ENCODE results near the gene ARHGAP26. TPM values are rescaled to one million over a fixed set of nuclear protein-coding genes. Genes with fewer than 3 reads are reported as not detected.
A peak's percentile ranks its signal among the peaks of the same experiment; 100 is the strongest.
"Not testable (repeated sequence)": the region's sequence is repeated elsewhere in the genome, so short reads cannot be mapped to it uniquely, and the experiment has no call there.

ARHGAP26 gene
- total and polyA plus RNA-seq, 4 experiments from 2014 or later: 2.0 to 22.7 (median 17.3) TPM

DNA sequence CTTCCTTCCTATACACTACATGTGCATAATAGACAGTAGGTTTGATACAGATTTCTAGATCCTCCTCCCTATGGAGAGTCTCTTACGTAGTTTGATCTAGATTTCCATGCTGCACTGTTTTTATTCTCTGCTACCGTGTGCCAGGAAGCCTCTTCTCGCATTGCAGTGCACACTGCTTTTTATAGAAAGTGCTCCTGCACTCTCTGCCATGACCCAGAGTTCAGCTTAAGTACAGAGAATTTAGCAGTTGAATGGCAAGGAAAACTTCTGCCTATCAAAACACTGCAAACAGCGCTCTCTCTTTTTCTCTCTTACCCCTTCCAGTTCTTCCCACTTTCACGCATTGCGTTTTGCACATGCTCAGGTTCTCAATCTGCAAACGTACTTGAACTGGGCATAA lies 187.4 kb downstream of the ARHGAP26 start:
- CTCF ChIA-PET (ENCODE audit: partially characterized antibody): interaction anchor here (0.5 to 3.7 kb wide), 3 partner anchors 35 to 1234 kb away, joined by 3 to 19 read pairs (median 6); no protein-coding TSS in a partner anchor
- no peak overlapping the region for H3K27ac Mint-ChIP-seq

DNA sequence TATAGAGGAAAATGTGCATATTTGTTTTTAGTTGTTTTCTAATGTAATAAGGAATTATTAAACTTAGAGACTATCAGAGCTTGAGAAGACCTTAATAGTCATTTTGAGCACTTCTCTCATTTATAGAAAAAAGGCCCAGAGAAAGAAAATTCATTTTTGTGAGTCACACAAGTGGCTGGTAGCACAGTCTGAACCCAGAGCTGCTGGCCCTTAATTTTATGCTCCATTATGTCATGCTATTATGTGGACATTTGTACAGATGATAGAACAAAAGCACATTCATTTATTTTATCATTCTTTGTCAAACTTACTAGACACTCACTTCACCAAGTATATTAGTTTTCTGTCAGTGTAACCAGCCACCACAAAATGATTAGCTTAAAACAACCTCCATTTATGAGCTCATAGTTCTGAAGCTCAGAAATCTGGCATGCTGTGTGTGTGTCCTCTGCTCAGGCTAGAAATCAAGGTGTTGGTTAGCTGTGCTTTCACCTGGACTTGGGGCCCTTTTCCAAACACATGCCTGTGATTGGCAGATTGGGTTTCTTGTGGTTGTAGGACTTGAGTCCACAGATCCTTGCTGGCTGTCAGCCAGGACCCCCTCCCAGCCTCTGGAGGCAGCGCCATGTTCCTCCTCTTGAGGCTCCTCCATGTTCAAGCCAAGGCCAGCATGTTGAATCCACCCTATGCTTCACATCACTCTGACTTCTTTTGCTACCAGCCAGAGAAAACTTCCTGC lies 188.9 kb downstream of the ARHGAP26 start:
- peak overlapping the region in 3 of 7 donors; percentile 2 to 40 (median 12) for H3K27ac Mint-ChIP-seq
- H3K4me3 Mint-ChIP-seq: no peak overlapping the region

More for the DNA sequence above, 187.4 kb downstream of the ARHGAP26 start:
- Histone ChIP-seq H3K27ac (ENCODE audit: low read depth, low read length) (no peak overlapping the region), H3K4me1 (ENCODE audit: insufficient read depth, low read length) (peaks cover 9% of the 10 kb centered on the region), H3K27me3 (ENCODE audit: insufficient read depth, low read length) (no peaks in the 10 kb centered on the region), H3K36me3 (ENCODE audit: insufficient read depth, low read length) (no peaks in the 10 kb centered on the region), H3K9me3 (ENCODE audit: control insufficient read depth in 1 of 2, low read length in 2 of 2) (no peaks in the 10 kb centered on the region), H3K4me3 (ENCODE audit: low read length in 2 of 2) (no peak overlapping the region)
- Mint-ChIP-seq H3K27me3 (no peaks in the 10 kb centered on the region), H3K4me3 (no peak overlapping the region), H3K36me3 (peaks cover 0 to 26% of the 10 kb centered on the region in 2 donors), H3K9me3 (no peaks in the 10 kb centered on the region), H3K4me1 (peaks cover 7 to 18% (median 13%) of the 10 kb centered on the region in 4 donors)
- DNase-seq: no peak
- intact Hi-C loops (cut with micrococcal nuclease): no loop called here
- POLR2A ChIA-PET (ENCODE audit: partially characterized antibody): no interaction called here

DNA sequence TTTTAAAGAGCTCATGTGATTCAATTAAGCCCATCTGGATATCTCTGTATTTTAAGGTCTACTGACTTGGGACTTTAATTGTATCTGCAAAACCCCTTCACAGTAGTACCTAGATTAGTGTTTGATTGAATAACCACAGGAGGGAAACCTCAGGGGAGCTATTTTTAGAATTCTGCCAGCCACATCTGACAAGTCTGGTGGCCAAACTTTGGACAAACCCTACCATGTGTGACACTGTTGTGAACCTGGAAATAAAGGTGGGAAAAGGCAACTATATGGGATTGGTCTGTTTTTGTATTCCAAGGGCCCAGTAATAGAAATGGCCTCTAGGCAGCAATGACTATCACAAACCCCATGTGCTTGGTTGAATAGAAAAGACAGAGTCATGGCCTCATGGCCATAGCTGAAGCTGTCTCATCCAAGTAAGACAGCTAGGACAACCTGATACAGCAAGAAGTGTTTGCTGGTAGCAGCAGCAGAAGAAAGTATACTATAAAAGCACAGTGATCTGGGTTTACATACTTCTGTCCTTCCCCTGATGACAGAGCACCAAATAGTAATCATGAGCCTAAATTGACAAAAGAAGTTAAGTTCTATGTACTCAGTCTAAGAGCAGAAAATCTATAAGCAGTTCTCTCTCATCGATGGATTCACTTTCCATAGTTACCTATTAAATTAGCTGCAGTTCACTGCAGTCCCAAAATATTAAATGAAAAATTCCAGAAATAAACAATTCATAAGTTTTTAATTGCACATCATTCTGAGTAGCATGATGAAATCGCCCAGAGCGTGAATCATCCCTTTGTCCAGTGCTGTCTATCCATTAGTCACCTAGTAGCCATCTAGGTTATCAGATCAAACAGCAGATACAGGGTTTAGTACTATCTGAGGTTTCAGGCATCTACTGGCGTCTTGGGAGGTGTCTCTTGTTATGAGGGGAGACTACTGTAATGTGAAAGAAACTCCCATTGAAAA lies 189.8 kb downstream of the ARHGAP26 start:
- Histone ChIP-seq H3K4me1 (ENCODE audit: insufficient read depth, low read length) (peaks cover 9% of the 10 kb centered on the region), H3K27me3 (ENCODE audit: insufficient read depth, low read length) (no peaks in the 10 kb centered on the region), H3K27ac (ENCODE audit: low read depth, low read length) (no peak overlapping the region), H3K36me3 (ENCODE audit: insufficient read depth, low read length) (no peaks in the 10 kb centered on the region), H3K9me3 (ENCODE audit: control insufficient read depth in 1 of 2, low read length in 2 of 2) (no peaks in the 10 kb centered on the region), H3K4me3 (ENCODE audit: low read length in 2 of 2) (no peak overlapping the region)
- no peaks in the 10 kb centered on the region for H3K27me3 Mint-ChIP-seq
- CTCF ChIA-PET (ENCODE audit: partially characterized antibody): interaction anchor here (1.0 to 3.7 kb wide), 7 partner anchors 9 to 865 kb away, joined by 3 to 19 read pairs (median 4); no protein-coding TSS in a partner anchor
- peaks cover 0 to 18% of the 10 kb centered on the region in 2 donors for H3K36me3 Mint-ChIP-seq
- peak overlapping the region in 3 of 7 donors; percentile 12 to 49 (median 40) for H3K27ac Mint-ChIP-seq
- no peak overlapping the region for H3K4me3 Mint-ChIP-seq
- peaks cover 7 to 19% (median 15%) of the 10 kb centered on the region in 4 donors for H3K4me1 Mint-ChIP-seq
- no peak for DNase-seq
- intact Hi-C loops (cut with micrococcal nuclease): no loop called here
- peaks cover 0 to 2% (median 0%) of the 10 kb centered on the region in 8 donors for H3K9me3 Mint-ChIP-seq
- POLR2A ChIA-PET (ENCODE audit: partially characterized antibody): interaction anchor here (1.1 to 3.7 kb wide), 3 partner anchors 16 to 43 kb away, joined by 3 to 27 read pairs (median 3); no protein-coding TSS in a partner anchor

More for the DNA sequence above, 188.9 kb downstream of the ARHGAP26 start:
- H3K4me1 Mint-ChIP-seq: peaks cover 7 to 18% (median 13%) of the 10 kb centered on the region in 4 donors
- H3K36me3 Mint-ChIP-seq: peaks cover 0 to 26% of the 10 kb centered on the region in 2 donors
- Histone ChIP-seq H3K4me3 (ENCODE audit: low read length in 2 of 2) (no peak overlapping the region), H3K4me1 (ENCODE audit: insufficient read depth, low read length) (peaks cover 9% of the 10 kb centered on the region), H3K27me3 (ENCODE audit: insufficient read depth, low read length) (no peaks in the 10 kb centered on the region), H3K36me3 (ENCODE audit: insufficient read depth, low read length) (no peaks in the 10 kb centered on the region), H3K27ac (ENCODE audit: low read depth, low read length) (no peak overlapping the region), H3K9me3 (ENCODE audit: control insufficient read depth in 1 of 2, low read length in 2 of 2) (no peaks in the 10 kb centered on the region)
- H3K27me3 Mint-ChIP-seq: no peaks in the 10 kb centered on the region
- peaks cover 0 to 2% (median 0%) of the 10 kb centered on the region in 8 donors for H3K9me3 Mint-ChIP-seq
- DNase-seq: no peak
- CTCF ChIA-PET (ENCODE audit: partially characterized antibody): interaction anchor here (1.0 to 3.7 kb wide), 9 partner anchors 10 to 866 kb away, joined by 3 to 19 read pairs (median 4); no protein-coding TSS in a partner anchor
- intact Hi-C loops (cut with micrococcal nuclease): no loop called here
- POLR2A ChIA-PET (ENCODE audit: partially characterized antibody): interaction anchor here (1.1 to 3.7 kb wide), 3 partner anchors 15 to 43 kb away, joined by 3 to 27 read pairs (median 3); no protein-coding TSS in a partner anchor

DNA sequence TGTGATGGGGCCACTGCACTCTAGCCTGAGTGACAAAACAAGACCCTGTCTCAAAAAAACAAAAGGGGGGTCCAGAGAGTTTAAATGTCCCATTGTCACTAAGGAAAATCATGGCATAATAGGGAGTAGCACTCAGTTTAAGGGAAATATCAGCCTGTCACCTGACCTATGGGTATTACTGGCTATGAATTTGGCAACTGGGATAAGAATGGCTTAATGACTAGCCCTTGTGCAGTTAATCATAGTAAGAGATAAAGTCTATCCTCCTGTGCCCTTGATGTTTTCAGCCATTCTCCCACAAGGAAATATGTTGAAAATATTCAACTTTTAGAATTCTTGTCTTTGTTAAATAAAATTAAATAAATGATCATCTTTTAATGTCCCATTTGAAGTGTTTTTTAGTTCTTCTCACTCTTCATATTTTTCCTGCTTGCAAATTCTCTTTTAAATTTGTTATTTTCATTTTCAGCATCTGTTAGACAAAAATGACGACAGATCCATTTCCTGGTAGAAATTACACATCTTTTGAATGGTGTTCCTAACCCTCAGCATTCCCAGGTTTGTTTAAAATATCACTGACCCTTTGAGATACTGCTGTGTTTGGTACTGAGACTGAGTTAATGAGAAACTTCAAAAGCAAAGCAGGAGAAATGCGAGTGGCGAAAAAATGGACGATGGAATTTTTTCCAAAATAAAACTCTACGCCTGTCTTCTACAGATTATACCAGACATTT lies 191.4 kb downstream of the ARHGAP26 start:
- Mint-ChIP-seq H3K4me1 (peaks cover 8 to 22% (median 15%) of the 10 kb centered on the region in 4 donors), H3K27me3 (no peaks in the 10 kb centered on the region), H3K9me3 (peaks cover 0 to 2% (median 0%) of the 10 kb centered on the region in 8 donors), H3K27ac (no peak overlapping the region), H3K4me3 (no peak overlapping the region), H3K36me3 (peaks cover 0 to 14% of the 10 kb centered on the region in 2 donors)
- H3K36me3 ChIP-seq (ENCODE audit: insufficient read depth, low read length): no peaks in the 10 kb centered on the region
- no peak for DNase-seq
- CTCF ChIA-PET (ENCODE audit: partially characterized antibody): no interaction called here
- no peak overlapping the region for H3K27ac ChIP-seq (ENCODE audit: low read depth, low read length)
- H3K9me3 ChIP-seq (ENCODE audit: control insufficient read depth in 1 of 2, low read length in 2 of 2): no peaks in the 10 kb centered on the region
- intact Hi-C loops (cut with micrococcal nuclease): no loop called here
- POLR2A ChIA-PET (ENCODE audit: partially characterized antibody): interaction anchor here (3.7 kb wide), 1 partner anchor 41 kb away, joined by 27 read pairs; no protein-coding TSS in a partner anchor
- no peaks in the 10 kb centered on the region for H3K27me3 ChIP-seq (ENCODE audit: insufficient read depth, low read length)
- H3K4me1 ChIP-seq (ENCODE audit: insufficient read depth, low read length): peaks cover 9% of the 10 kb centered on the region
- H3K4me3 ChIP-seq (ENCODE audit: low read length in 2 of 2): no peak overlapping the region

DNA sequence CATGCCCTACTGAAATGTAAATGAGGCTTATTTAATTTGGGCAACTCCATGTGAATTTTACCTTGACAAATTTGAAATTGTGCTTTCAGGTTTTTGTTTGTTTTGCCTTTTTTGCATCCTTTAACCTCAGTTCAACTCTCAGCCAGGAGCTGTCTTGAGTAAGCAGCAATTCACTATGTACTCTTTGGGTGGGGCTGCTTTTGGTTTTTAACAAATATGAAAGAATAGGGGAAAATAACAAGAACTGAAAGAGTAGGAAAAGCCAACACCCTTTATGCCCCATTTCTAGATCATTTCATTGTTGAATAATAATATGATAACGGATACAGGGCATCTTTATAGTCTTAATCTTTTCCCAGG lies 192.0 kb downstream of the ARHGAP26 start:
- Mint-ChIP-seq H3K4me3 (no peak overlapping the region), H3K4me1 (peaks cover 8 to 22% (median 14%) of the 10 kb centered on the region in 4 donors), H3K27me3 (no peaks in the 10 kb centered on the region), H3K9me3 (peaks cover 0 to 2% (median 0%) of the 10 kb centered on the region in 8 donors), H3K36me3 (peaks cover 0 to 14% of the 10 kb centered on the region in 2 donors), H3K27ac (no peak overlapping the region)
- H3K4me1 ChIP-seq (ENCODE audit: insufficient read depth, low read length): peaks cover 9% of the 10 kb centered on the region
- ChIA-PET POLR2A (ENCODE audit: partially characterized antibody) (no interaction called here), CTCF (ENCODE audit: partially characterized antibody) (no interaction called here)
- no peak overlapping the region for H3K27ac ChIP-seq (ENCODE audit: low read depth, low read length)
- no peak overlapping the region for H3K4me3 ChIP-seq (ENCODE audit: low read length in 2 of 2)
- no peaks in the 10 kb centered on the region for H3K9me3 ChIP-seq (ENCODE audit: control insufficient read depth in 1 of 2, low read length in 2 of 2)
- intact Hi-C loops (cut with micrococcal nuclease): no loop called here
- DNase-seq: no peak
- no peaks in the 10 kb centered on the region for H3K27me3 ChIP-seq (ENCODE audit: insufficient read depth, low read length)
- H3K36me3 ChIP-seq (ENCODE audit: insufficient read depth, low read length): no peaks in the 10 kb centered on the region

DNA sequence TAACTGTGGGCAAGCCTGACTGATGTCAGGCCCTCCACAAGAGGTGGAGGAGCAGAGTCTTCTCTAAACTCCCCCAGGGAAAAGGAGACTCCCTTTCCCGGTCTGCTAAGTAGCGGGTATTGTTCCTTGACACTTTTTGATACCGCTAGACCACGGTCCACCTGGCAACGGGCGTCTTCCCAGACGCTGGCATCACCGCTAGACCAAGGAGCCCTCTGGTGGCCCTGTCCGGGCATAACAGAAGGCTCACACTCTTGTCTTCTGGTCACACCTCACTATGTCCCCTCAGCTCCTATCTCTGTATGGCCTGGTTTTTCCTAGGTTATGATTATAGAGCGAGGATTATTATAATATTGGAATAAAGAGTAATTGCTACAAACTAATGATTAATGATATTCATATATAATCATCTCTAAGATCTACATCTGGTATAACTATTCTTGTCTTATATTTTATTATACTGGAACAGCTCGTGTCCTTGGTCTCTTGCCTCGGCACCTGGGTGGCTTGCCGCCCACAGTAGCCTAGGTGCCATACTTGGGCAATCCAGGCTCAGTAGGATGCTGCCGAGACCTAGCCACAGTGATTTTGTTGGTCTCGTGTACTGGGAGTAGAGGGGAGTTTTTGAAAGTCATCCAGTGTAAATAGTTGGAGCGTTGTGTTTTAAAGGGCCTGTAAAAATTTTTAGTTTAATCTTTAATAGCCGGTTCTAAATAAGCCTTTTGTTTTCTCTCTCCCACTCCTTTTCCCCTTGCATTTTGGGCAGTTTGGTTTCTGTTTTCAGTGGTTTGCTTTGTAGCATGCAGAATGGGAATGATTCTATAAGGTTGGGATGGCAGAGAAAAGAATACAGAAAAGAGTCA lies 195.3 kb downstream of the ARHGAP26 start:
- POLR2A ChIA-PET (ENCODE audit: partially characterized antibody): interaction anchor here (1.7 kb wide), 1 partner anchor 37 kb away, joined by 5 read pairs; no protein-coding TSS in a partner anchor
- Mint-ChIP-seq H3K4me1 (peaks cover 10 to 18% (median 12%) of the 10 kb centered on the region in 4 donors), H3K27ac (peak overlapping the region in 2 of 7 donors; percentile 24 to 54), H3K36me3 (peaks cover 2 to 14% of the 10 kb centered on the region in 2 donors)
- not testable (repeated sequence) for H3K27me3 ChIP-seq (ENCODE audit: insufficient read depth, low read length); H3K27ac ChIP-seq (ENCODE audit: low read depth, low read length); H3K9me3 Mint-ChIP-seq; H3K4me1 ChIP-seq (ENCODE audit: insufficient read depth, low read length); H3K9me3 ChIP-seq (ENCODE audit: control insufficient read depth in 1 of 2, low read length in 2 of 2); H3K36me3 ChIP-seq (ENCODE audit: insufficient read depth, low read length); H3K27me3 Mint-ChIP-seq; H3K4me3 ChIP-seq (ENCODE audit: low read length in 2 of 2); H3K4me3 Mint-ChIP-seq
- CTCF ChIA-PET (ENCODE audit: partially characterized antibody): interaction anchor here (1.8 to 1.9 kb wide), 2 partner anchors 11 to 44 kb away, joined by 4 to 8 read pairs; no protein-coding TSS in a partner anchor
- DNase-seq: peak in 1 of 5 donors; percentile 30
- intact Hi-C loops (cut with micrococcal nuclease): loop anchor here (1.0 kb wide), 2 partner anchors 37 to 43 kb away; no protein-coding TSS in a partner anchor
